ENCODE results near the gene DNAAF8.

DNA sequence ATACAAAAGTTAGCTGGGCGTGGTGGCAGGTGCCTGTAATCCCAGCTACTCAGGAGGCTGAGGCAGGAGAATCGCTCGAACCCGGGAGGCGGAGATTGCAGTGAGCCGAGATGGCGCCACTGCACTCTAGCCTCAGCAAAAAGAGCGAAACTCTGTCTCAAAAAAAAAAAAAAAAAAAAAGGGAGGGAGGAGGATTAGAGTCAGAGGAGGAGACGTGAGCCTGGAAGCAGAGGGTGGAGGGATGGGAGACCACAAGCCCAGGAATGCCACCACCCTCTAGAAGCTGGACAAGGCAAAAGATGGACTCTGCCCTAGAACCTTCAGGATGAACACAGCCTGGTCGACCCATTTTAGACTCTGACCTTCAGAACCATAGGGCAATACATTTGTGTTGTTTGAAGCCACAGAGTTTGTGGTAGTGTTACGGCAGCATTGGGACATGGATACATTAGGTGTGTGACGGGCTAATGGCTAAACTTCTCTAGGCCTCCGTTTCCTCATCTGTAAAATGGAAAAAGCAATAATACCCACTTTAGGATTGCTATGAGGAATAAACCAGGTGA lies 58.7 kb downstream of the DNAAF8 start:
- TF ChIP-seq POLR2A (IDR thresholded peaks at IDR 0.05; ENCODE audit: low read length) (no peak), GATA1 (IDR thresholded peaks at IDR 0.05; ENCODE audit: low read depth, low read length) (no peak)
